ENCODE results near the gene VWC2L. TPM values are rescaled to one million over a fixed set of nuclear protein-coding genes. Genes with fewer than 3 reads are reported as not detected.
A peak's percentile ranks its signal among the peaks of the same experiment; 100 is the strongest.

VWC2L gene
- total RNA-seq, 3 donors from 2014 or later = not detected

GRCh38 chr2:214377286-214377624 lies 33.6 kb upstream of the VWC2L start:
- no peaks in the 10 kb centered on the region for H3K36me3 ChIP-seq (ENCODE audit: low read depth)
- ATAC-seq (no peak), DNase-seq (no peak)

GRCh38 chr2:214378455-214379103 lies 32.3 kb upstream of the VWC2L start:
- Histone ChIP-seq H3K9me3 (no peaks in the 10 kb centered on the region), H3K4me1 (ENCODE audit: low read depth) (no peaks in the 10 kb centered on the region), H3K4me3 (no peak overlapping the region), H3K36me3 (ENCODE audit: low read depth) (no peaks in the 10 kb centered on the region)
- intact Hi-C loops (cut with DNase I, micrococcal nuclease) = no loop called here
- ATAC-seq (no peak), DNase-seq (peak in 1 of 3 donors; percentile 2)
- no peak for TF ChIP-seq CTCF (IDR thresholded peaks at IDR 0.05)

More at GRCh38 chr2:214377286-214377624, 33.6 kb upstream of the VWC2L start:
- intact Hi-C loops (cut with DNase I, micrococcal nuclease) = no loop called here
- TF ChIP-seq CTCF (IDR thresholded peaks at IDR 0.05) = no peak
- Histone ChIP-seq H3K9me3 (no peaks in the 10 kb centered on the region), H3K4me3 (no peak overlapping the region), H3K4me1 (ENCODE audit: low read depth) (no peaks in the 10 kb centered on the region)

- no peak for ATAC-seq
- TF ChIP-seq CTCF (IDR thresholded peaks at IDR 0.05) = no peak
- no peak overlapping the region for H3K4me3 ChIP-seq
- no peaks in the 10 kb centered on the region for H3K9me3 ChIP-seq
- H3K36me3 ChIP-seq (ENCODE audit: low read depth) = no peaks in the 10 kb centered on the region
- intact Hi-C loops (cut with DNase I, micrococcal nuclease) = no loop called here
- H3K4me1 ChIP-seq (ENCODE audit: low read depth) = no peaks in the 10 kb centered on the region
- DNase-seq = no peak
These were observed 31.6 kb upstream of the VWC2L start for GRCh38 chr2:214379227-214379626.

- Histone ChIP-seq H3K36me3 (ENCODE audit: low read depth) (no peaks in the 10 kb centered on the region), H3K4me1 (ENCODE audit: low read depth) (no peaks in the 10 kb centered on the region), H3K9me3 (no peaks in the 10 kb centered on the region), H3K4me3 (no peak overlapping the region)
- intact Hi-C loops (cut with DNase I, micrococcal nuclease) = no loop called here
- ATAC-seq (no peak), DNase-seq (no peak)
- TF ChIP-seq CTCF (IDR thresholded peaks at IDR 0.05) = no peak
These were observed 30.2 kb upstream of the VWC2L start for GRCh38 chr2:214380681-214381080.

GRCh38 chr2:214382229-214382628 lies 28.6 kb upstream of the VWC2L start:
- DNase-seq (no peak), ATAC-seq (no peak)
- Histone ChIP-seq H3K4me3 (no peak overlapping the region), H3K4me1 (ENCODE audit: low read depth) (no peaks in the 10 kb centered on the region), H3K9me3 (no peaks in the 10 kb centered on the region), H3K36me3 (ENCODE audit: low read depth) (no peaks in the 10 kb centered on the region)
- intact Hi-C loops (cut with DNase I, micrococcal nuclease) = no loop called here
- TF ChIP-seq CTCF (IDR thresholded peaks at IDR 0.05) = no peak

- Histone ChIP-seq H3K9me3 (no peaks in the 10 kb centered on the region), H3K4me1 (ENCODE audit: low read depth) (no peaks in the 10 kb centered on the region), H3K4me3 (no peak overlapping the region), H3K36me3 (ENCODE audit: low read depth) (no peaks in the 10 kb centered on the region)
- ATAC-seq = no peak
- no peak for TF ChIP-seq CTCF (IDR thresholded peaks at IDR 0.05)
- no peak for DNase-seq
- intact Hi-C loops (cut with DNase I, micrococcal nuclease) = no loop called here
These were observed 24.1 kb upstream of the VWC2L start for GRCh38 chr2:214386720-214387119.

Measured in mucosa of descending colon (tissue), 3 donors.